OCI-LY1 (cell line): ENCODE data around the gene TSPAN1.

Experiments
- EZH2 ChIP-seq: fragments of 200-600 bp; sonication (generic), shearing (Covaris generic); IDR thresholded peaks from 2 replicates; pipeline ENCODE4 v1.8.0; 2017; ENCODE audit warnings: borderline replicate concordance, mixed run types, mild to moderate bottlenecking, antibody characterized with exemption, low read length, moderate library complexity, mixed read lengths
- TF ChIP-seq, protein P1 (sequence below): fragments of 200-600 bp; sonication (generic), shearing (Covaris generic); IDR thresholded peaks from 2 replicates; pipeline ENCODE4 v1.5.1; 2017; ENCODE audit warnings: mild to moderate bottlenecking, antibody characterized with exemption, low read length, moderate library complexity, mixed read lengths

DNA sequence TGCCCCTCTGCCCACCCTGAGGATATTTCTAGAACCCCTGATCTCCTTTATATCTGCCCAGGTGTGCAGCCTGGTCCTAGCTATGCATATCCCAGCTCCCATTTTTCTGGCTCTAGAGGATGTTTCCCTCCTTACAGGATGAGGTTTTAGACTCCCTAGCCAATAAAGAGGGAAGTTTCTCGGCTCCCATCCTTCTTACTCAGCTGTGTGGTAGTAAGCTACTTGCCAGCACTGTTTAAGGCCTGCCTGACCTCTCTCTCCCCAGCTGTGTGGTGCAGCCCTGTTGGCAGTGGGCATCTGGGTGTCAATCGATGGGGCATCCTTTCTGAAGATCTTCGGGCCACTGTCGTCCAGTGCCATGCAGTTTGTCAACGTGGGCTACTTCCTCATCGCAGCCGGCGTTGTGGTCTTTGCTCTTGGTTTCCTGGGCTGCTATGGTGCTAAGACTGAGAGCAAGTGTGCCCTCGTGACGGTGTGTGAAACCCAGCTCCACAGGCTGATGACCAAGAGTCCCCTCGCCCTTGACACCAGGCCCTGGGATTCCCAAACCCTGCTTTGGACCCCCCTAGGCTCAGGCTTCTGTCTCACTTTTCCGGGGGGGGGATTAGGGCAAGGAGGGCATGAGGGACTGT lies 9.2 kb downstream of the TSPAN1 start:
- TF ChIP-seq, protein P1, sequence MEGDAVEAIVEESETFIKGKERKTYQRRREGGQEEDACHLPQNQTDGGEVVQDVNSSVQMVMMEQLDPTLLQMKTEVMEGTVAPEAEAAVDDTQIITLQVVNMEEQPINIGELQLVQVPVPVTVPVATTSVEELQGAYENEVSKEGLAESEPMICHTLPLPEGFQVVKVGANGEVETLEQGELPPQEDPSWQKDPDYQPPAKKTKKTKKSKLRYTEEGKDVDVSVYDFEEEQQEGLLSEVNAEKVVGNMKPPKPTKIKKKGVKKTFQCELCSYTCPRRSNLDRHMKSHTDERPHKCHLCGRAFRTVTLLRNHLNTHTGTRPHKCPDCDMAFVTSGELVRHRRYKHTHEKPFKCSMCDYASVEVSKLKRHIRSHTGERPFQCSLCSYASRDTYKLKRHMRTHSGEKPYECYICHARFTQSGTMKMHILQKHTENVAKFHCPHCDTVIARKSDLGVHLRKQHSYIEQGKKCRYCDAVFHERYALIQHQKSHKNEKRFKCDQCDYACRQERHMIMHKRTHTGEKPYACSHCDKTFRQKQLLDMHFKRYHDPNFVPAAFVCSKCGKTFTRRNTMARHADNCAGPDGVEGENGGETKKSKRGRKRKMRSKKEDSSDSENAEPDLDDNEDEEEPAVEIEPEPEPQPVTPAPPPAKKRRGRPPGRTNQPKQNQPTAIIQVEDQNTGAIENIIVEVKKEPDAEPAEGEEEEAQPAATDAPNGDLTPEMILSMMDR, result no peak
- TF ChIP-seq EZH2, result no peak
